Measurements from ENCODE around the gene SPIRE2.

GRCh38 chr16:89915303-89916232, 87.3 kb downstream of the SPIRE2 start:
- TF ChIP-seq ZNF274 (CRISPR knock-in tag; IDR thresholded peaks at IDR 0.05): peak; percentile 99
- TF ChIP-seq TAF1 (CRISPR knock-in tag; IDR thresholded peaks at IDR 0.05): no peak

Data from HepG2 (cell line).